Stimulated activated CD4-positive, alpha-beta T cell treated with anti-CD3 and anti-CD28 coated beads, Interleukin-4, amount 100 ng/mL, for 48 hours (primary cell): ENCODE measurements around the gene VWCE.

Experiments used
- DNase-seq, 2 donors: peaks; one replicate each; pipeline ENCODE4 v3.0.0-alpha.2; 2020; ENCODE audit warnings: low read depth in 2 of 2

The VWCE gene, protein sequence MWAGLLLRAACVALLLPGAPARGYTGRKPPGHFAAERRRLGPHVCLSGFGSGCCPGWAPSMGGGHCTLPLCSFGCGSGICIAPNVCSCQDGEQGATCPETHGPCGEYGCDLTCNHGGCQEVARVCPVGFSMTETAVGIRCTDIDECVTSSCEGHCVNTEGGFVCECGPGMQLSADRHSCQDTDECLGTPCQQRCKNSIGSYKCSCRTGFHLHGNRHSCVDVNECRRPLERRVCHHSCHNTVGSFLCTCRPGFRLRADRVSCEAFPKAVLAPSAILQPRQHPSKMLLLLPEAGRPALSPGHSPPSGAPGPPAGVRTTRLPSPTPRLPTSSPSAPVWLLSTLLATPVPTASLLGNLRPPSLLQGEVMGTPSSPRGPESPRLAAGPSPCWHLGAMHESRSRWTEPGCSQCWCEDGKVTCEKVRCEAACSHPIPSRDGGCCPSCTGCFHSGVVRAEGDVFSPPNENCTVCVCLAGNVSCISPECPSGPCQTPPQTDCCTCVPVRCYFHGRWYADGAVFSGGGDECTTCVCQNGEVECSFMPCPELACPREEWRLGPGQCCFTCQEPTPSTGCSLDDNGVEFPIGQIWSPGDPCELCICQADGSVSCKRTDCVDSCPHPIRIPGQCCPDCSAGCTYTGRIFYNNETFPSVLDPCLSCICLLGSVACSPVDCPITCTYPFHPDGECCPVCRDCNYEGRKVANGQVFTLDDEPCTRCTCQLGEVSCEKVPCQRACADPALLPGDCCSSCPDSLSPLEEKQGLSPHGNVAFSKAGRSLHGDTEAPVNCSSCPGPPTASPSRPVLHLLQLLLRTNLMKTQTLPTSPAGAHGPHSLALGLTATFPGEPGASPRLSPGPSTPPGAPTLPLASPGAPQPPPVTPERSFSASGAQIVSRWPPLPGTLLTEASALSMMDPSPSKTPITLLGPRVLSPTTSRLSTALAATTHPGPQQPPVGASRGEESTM

DNA sequence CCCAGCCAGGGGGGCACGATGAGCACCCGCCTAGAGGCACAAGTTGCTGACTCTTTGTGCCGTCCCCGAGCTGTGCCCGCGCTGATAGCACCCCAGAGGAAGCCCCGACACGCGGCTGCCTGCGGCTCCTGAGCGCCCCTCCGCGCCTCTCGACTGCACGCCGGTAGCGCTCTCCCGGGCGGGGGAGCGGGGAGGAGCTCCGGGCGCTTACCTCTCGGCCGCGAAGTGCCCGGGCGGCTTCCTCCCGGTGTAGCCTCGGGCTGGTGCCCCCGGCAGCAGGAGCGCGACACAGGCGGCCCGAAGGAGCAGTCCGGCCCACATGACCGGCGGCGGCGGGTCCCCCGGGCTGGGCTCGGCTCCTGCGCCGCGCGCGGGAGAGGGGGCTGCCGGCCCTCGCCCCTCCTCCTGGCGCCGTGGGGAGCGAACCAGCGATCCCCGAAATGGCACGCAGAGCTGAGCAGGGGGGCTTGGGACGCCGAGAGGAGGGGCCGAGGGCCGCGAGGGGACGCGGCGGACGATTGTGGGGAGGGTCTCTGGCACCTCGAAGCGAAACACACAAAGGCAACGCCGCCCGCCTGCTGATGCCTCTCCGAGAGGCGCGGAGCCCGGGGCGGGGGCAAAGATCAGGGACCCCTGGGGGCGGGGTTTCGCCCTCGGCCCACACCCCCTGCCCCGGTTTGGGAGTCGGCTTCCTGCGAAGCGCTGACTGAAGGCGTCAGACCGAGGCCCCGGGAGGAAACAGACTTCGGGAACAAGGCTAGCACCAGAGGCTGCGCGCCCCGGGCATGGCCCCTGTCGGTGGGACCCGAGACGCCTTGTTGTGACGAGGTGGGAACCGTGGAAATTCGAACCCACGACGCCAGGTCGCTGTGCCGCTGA is at the start of gene VWCE:
VWCE (minus strand) TSS at position 600 of the 879 bp plus-strand sequence; CDS start at position 321, 279 bp downstream.
- peak; percentile 65 to 70 for DNase-seq

DNA sequence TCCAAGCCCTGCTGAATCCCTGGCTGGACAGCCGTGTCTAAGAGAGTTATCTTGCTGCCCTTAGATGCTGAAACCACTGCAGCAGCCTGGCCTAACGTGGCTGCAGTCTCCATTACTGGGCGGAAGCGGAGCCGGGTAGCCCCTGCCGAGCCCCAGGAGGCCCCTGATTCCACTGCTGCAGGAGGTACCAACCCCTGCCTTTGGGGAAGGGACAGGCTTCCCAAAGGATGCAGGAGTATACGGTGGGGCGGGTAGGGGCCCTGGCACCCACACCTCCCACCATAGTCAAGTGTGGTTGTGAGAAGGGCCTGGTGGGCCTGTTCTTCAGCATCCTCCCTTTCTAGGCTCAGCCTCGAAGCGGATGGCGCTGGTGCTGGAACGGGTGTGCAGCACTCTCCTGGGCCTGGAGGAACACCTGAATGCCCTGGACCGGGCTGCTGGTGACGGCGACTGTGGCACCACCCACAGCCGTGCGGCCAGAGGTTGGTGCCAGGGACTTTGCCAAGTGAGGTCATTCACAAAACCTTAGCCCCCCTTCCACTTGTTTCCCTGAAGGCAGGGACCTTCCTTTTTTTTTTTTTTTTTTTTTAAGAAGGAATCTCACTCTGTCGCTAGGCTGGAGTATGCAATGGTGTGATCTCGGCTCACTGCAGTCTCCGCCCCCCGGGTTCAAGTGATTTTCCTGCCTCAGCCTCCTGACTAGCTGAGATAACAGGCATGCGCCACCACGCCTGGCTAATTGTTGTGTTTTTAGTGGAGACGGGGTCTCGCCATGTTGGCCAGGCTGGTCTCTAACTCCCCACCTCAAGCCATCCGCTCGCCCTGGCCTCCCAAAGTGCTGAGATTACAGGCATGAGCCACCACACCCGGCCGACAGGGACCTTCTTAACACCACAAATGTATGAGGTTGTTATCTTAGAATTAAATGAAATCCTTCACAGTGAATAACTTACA is 49.0 kb upstream of the VWCE start:
- DNase-seq, result no peak

DNA sequence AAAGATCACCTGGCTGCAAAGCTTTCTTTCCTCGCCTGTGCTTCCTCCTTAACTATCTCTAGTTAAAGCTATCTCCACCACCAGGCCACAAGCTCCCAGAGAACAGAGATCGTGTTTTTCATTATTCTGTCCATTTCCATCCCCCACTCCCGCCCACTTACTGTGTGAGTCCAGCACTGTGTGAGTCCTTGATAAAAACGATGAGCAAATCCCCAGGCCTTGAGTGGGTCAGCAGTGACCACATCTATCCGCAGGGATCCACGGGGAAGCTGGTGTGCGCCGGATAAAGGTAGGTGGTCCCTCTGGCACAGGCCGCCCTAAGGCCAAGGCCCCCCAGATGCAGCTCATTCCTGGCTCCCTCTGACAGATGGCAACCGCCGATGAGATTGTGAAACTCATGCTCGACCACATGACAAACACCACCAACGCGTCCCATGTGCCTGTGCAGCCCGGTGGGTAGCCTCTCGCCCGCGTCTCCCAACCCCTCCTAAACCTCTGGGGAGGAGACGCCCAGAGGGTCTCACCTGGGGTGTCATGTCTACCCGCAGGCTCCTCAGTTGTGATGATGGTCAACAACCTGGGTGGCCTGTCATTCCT is 47.2 kb upstream of the VWCE start:
- DNase-seq, result no peak

DNA sequence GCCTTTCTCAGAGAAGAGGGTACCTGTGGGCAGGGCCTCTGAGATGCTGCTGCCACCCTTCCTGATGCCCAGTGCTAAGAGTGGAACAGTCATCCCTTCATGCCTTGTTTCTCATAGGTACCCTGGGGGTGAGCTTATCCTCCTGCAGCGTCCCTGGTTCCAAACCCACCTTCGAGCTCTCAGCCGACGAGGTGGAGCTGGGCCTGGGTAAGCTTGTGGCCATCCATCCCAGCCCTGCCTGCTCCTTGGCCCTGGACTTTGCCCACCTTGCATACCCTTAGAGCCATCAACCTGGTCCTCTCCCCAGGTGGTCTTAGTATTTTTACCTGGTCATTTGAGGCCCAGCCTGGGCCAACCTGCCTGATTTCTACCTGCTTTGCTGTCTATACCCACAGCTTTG is 46.6 kb upstream of the VWCE start:
- DNase-seq, result no peak

DNA sequence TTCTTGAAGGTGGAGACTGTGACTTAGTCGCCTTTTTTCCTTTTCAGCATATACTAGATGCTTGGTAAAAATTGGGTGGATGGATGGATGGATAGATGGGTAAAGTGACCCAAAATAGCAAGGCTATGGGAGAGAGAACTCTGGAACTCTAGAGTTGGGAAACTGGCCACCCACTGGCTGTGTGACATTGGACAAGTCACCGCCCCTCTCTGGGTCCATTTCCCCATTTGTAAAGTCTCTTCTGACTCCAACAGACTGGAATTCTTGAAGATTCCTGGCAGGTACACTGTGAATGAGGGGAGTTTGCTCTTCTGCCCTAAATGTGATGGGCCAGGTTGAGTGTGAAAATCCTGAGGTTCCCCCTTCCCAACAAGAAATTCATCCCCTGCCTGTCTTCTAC is 45.9 kb upstream of the VWCE start:
- DNase-seq, result no peak

DNA sequence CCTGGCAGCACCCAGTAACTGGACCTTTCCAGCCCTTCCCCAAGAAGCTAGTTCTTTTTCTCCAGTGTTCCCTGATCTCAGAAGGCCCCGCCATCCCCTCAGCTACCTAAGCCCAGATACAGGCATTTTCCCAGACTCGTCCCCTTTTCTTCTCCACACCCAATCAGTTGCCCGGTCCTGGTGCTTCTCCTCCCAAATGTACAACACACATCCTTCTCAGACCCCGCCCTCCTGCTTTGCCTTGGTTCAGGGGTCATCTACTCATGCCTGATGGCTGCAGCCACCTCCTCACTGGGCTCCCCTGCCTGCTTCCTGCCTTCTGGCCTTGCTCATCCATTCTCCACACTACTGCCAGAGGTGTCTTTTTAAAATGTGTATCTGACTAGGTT is 44.4 kb upstream of the VWCE start:
- no peak for DNase-seq

DNA sequence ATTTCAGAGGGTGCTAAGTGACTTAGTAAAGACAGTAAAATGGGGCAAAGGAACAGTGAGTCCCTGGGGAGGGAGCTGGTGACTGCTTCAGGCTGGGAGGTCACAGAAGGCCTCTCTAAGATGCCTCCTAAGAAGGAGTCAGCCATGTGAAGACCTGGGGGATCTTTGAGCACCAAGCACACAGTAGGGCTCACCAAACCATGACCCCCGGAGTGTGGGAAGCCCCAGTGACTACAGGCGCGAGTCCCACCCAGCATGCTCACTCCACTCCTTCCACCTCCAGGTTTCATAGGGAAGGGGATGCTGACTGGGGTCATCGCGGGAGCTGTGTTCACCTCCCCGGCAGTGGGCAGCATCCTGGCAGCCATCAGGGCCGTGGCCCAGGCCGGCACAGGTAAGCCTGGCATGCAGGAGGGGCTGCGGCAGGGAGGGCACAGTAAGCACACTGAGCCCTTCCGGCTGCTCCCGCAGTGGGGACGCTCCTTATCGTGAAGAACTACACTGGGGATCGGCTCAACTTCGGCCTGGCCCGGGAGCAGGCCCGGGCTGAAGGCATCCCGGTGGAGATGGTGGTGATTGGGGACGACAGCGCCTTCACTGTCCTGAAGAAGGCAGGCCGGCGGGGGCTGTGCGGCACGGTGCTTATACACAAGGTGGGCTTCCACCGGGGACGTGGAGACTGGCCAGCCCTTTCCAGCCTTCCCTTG is 43.8 kb upstream of the VWCE start:
- no peak for DNase-seq

DNA sequence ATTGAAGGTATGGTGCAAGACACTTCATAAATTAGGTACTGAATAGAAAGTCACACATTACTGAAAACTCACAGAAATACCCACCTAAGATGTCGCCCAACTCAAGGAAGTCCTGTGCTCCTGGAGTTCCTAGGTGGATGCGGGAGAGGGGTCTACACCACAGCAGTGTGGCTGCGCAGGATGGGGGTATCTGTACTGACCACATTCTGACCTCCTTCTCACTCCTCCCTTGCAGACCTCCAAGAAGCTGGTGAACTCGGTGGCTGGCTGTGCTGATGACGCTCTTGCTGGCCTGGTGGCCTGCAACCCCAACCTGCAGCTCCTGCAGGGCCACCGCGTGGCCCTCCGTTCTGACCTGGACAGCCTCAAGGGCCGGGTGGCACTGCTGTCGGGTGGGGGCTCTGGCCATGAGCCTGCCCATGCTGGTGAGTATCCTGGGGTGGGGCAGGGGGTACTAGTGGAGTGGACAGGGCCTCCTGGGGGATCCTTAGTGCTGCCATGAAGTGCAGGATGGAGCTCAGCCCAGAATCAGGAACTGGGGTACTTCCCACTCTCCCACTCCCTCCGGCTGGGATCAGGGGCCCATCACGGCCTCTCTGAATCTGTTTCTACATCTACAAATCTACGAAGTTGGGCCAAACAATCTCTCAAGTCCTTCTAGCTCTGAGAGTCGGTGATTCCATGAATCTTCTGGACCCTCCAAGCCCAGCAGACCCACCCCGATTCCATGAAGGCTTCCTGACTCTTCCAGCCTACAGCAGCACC is 42.8 kb upstream of the VWCE start:
- no peak for DNase-seq

DNA sequence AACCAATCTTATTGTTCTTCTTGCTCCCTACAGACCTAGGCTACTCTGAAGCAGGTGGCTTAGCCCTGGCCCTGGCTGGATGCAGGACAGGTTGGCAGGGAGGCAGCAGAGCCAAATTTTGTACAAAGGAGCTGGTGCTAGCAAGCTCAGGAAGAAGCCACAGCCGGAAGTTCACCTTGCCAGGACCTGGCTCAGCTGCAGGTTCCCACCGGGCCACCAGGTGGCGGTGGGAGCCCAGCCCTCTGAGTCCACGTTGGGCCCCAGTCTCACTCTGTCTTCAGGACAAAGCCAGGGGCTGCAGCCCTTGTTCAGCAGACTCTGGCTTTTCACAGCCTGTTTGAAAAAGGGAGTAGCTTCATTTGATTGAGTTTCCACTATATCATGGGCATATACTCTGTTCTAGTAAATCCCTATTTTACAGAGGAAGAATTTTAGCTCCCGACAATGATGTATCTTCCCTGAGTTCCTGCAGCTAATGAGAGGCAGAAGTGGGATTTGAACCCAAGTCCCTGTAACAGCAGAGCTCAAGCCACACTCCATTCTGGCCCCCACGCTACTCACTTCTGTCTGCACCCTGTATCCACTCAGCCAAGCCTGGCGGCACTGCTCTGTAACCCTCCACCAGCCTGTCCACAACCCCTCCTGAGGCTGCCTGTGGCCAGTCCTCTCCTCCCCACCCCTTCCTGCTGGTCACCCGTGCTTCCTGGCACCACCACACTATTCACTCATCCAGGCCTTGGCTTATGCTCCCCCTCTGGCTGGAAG is 41.2 kb upstream of the VWCE start:
- DNase-seq, result peak; percentile 72

DNA sequence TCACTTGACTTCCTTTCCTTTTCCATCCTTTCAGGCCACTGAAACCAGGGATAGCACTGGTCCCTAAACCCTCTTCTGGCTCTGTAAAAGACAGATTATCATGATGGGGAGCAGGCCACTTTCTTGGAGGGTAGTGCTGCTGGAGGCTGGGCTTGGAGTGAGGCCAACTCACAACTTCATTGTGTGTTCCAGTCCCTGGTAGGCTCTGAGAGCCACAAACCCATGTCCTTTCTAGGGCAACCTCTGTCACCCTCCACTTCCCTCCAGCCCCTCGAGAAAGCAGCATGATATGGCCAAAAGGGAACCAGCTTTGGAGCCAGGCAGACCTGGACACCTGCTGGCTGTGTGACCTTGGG is 40.2 kb upstream of the VWCE start:
- DNase-seq, result no peak

DNA sequence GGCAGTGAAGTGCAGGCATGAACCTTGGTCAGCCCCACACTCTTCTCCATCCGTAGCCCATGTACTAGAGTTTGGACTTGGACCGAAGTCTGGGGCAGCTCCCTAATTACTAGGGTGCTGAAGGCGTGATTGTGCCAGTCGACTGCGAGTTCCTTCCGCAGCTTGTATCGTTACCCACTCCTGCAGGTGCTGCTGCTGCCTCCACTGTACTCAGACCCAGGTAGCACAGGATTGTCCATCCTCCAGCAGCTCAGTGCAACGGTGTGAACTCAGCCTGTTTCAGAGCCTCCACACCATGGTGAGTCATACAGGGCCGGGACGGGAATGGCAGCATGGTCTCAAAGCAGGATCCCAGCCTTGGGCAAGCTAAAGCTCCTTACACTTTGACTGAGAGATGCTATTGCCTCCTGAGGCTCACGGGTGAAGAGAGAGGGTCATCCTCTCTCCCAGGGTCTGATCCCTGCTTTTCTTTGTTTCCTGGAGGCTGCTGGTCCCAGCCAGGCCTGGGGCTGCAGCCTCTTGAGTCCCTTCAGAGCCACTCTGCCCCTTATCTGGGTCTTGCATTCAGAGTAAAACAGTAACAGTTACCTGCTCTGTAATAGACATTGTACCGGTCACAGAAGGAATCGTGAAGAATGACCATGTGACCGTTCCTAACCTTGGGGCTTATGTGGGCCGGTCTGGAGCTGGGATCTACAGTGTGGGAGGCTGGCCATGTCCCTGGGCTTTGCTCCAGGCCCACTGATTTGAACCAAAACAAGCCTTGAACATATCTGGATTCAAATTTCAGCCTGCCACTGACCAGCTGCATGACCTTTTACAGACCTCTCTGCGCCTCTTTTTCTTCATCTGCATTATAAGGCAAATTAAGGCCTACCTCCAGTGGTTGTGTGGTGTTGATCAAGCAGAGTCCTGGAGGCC is 39.6 kb upstream of the VWCE start:
- no peak for DNase-seq

DNA sequence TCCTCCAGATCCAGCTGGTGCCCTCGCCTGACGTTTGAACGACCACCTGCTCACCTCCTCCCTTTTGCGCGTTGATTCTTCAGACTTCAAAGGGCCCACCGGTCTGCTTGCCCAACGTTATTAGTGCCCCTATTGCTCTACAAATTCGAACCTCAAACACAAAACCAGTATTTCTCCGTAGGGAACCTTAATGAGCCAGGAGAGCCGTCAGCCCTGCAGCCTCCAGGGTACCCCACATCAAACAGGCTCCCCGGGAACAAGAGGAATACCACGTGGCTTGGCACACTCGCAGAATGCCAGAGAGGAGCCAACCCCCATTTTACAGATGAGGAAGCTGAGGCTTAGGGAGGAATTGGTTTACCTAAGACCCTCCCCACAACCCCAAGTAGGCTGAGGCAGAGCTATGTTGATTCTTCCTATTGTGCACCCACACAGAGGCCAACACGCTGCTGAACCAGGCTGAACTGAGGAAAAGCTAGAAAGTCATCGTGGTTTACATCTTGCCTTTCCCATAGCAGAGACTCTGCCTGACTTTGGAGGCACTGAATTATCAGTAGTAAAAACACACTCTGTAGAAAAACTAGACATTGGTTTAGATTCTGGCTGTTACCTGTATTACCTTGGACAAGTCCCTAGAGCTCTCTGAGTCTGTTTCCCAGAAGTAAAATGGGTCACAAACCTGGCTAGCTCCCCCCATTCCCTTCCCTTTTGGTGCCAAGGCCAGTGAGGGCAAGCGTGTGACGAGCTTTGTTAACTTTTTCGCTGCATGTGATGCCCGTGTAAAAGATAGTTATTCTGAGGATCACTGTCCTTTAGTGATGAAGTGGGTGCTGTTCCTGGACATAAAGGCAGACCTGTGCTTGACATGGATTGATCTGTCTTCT is 38.7 kb upstream of the VWCE start:
- no peak for DNase-seq

DNA sequence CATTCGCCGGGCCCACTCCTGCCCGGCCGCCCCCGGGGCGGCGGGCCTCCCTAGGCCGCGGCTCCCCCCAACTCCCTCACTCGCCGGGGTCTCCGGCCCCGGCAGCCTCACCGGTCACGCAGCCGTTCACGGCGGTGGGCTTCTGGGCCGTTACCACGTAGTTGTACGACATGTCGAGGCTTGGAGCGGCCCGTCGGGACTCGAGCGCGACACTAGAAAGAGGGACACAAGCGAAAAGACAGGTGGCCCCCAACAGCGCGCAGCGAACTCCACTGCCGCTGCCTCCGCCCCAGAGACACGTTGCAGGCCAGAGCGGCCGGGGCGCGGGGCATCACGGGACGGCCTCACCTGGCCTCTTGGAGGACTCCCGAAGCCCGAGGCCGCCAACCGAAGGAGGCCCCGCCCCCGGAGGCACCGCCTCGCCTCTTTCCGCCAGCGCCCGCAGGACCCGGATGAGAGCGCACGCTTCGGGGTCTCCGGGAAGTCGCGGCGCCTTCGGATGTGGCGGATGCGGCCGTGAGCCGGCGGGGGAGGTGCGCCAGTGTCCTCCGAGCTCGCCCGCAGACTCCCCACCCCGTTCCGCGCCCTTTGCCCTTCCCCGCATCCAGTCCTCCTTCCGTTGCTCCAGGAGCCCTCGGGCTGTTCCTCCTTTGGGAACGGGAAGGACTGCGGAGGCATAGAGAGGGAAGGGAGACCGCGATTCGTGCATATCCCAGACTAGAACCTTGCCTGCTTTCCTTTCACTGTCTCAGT is 37.9 kb upstream of the VWCE start, which contains the start of the genes DDB1 and TKFC:
DDB1 (minus strand) TSS at position 309 of the 753 bp plus-strand sequence; CDS start at position 172, 137 bp downstream.
TKFC (plus strand) TSS at position 432 of the 753 bp plus-strand sequence. CDS start 1,501 bp downstream, outside the sequence.
- peak; percentile 95 to 96 for DNase-seq

DNA sequence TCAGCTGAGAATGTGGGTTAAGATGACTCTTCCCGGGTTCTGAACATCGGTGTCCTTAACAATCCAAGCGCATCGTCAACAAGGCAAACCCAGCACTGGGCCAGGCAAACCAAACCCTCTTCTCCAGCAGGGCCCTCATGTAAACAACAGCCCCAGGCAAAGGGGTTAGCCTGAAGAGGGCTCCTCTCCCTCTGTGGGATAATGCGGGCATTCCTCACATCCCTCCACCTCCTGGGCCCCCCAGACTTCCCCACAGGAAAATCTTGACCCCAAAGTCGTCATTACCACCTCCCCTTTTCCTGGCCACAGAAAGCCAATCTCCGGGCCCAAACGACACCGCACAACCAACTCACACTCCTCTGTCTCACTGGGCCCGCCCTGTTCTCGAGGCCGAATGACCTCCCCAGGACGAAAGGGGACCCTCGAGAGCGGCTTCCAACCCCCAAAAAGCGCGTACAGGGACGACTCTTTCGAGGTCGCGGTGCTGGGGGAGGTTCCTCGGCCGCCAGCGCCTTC is 37.2 kb upstream of the VWCE start:
- DNase-seq, result no peak

DNA sequence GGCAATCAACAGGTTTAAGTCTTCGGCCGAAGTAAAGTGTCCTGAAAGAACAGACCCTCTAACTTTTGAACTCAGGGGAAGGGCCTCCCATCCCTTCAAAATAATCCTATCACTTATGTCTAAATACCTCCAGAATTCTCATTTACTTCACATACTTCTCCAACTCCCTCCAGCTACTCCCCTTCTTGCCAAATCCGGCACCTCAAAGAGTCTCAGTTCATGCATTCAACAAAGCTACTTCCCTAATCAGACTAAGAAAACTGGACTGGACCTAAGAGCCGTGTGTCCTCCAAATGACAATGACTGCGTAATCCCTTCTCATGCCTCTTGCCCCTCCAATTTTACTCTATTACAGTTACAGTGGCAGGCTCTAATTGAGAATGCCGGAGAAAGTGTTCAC is 36.5 kb upstream of the VWCE start:
- DNase-seq, result no peak
